Fibroblast of skin of left biceps (primary cell): ENCODE data around the gene NKAP.
A peak's percentile ranks its signal among the peaks of the same experiment; 100 is the strongest.
"Not testable (repeated sequence)": the region's sequence is repeated elsewhere in the genome, so short reads cannot be mapped to it uniquely, and the experiment has no call there.

Source experiments
- DNase-seq, 2 experiments: peaks; one replicate each; pipeline ENCODE4 v3.0.0-alpha.2; 2013; ENCODE audit warnings: low read depth in 2 of 2

NKAP gene

DNA sequence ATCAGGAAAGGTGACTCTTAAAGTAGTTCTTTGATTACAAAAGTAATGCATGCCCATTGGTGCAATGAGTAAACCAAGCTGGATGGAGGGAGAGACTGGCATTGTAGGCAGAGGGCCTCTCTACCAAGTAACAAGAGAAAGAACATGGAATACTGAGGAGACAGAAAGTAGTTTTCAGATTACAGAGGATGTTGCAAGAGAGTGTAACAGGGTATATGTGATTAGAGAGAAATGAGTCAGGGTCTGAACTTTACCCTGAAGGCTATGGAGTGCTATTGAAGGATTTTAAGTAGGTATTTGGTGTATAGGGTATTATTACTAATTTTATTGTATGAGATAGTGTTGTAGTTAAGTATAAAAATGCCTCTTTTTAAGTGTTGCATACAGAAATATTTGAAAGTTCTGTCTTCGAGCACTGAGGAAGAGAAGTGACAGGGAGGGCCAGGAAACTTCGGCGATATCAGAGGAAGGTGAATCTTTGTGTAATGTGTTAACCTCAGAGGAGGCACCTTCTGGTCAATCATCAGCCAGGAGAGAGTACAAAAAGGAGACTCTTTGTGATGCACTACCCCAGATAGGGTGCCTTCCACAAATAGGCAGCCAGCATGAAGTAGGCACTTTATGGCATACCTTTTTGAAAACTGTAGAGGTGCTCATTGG, 8.2 kb downstream of the NKAP start:
- DNase-seq = no peak

DNA sequence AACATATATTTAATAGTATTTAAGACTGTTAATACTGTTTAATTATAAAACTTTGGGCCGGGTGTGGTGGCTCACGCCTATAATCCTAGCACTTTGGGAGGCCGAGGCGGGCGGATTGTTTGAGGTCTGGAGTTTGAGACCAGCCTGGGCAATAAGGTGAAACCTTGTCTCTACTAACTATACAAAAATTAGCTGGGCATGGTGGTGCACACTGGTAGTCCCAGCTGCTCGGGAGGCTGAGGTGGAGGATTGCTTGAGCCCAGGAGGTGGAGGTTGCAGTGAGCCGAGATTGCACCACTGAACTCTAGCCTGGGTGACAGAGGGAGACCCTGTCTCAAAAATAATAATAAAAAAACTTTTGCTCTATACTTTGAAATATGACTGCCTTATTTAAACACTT, 21.2 kb downstream of the NKAP start:
- not testable (repeated sequence) for DNase-seq

DNA sequence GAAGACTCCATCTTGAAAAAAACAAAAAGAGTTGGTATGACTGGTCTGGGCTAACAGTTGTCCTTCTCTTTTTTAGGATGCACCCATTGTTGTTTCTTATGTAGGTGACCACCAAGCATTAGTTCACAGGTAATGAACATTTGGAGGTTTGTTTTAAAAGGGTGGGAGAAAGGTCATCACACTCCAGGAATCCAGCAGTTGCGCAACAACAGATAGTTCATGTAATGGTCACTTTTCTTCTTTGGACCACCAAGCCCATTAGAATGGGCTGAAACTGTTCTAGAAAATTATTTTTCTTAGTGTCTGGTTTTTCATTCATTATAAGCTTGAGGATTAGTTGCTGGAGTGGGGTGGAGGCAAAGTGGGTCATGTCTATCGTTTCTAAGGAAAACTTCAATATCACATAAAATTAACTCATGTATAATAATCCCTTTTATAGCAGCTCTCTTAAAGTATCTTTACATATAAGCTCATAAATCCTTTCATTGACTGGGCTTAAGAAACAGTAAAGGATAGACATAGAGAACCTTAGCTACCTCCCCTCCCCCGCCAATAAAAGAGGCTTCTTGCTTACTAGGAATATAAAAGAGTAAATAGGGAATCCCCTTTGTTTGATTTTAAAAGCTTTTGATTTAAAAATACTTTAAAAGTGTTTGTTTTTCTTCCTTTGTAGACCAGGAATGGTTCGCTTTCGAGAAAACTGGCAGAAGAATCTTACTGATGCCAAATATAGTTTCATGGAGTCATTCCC, 23.5 kb downstream of the NKAP start:
- no peak for DNase-seq

DNA sequence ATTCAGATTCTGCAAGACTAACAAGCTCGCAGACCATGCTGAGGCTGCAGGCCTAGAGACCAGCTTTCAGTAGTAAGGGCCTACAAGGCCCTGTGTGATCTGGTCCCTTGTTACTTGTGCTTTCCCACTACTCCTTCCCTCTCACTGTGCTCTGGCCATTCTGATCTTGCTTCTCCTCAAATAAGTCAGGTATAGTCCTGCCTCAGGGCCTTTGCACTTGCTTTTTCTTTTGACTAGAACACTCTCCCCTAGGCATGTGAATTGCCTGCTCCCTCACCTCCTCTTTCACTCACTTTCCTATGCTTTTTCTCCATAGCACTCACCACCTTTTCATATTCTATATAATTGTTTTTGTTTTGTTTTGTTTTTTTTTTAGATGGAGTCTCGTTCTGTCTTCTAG, 25.7 kb downstream of the NKAP start:
- DNase-seq = no peak

DNA sequence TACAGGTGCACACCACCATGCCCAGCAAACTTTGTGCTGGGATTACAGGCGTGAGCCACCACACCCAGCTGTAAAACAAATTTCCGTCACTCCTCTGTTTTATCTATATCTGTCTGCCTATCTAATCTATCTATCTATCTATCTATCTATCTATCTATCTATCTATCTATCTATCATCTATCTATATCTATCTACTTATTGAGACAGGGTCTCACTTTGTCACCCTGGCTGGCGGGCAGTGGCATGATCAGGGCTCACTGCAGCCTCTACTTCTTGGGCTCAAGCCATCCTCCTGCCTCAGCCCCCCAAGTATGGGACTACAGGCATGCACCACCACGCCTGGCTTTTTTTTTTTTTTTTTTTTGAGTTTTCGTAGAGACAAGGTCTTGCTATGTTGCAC, 27.2 kb downstream of the NKAP start:
- DNase-seq = no peak

DNA sequence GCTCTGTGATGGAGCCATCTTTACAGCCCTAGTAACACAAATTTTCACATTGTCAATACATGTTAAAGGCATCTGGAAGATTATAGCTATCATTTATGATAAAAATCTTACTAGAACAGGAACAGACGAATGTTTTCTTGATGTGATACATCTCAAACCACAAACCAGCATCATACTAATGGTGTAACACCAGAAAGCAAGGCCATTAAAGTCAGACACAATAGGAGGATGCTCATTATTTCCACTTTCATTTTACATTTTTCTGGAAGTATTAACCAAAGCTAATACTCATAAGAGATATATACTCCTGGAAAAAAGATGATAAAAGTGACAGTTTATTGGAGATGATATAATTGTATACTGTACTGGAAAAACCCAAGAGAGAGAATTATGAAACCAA, 42.6 kb downstream of the NKAP start:
- DNase-seq = no peak

DNA sequence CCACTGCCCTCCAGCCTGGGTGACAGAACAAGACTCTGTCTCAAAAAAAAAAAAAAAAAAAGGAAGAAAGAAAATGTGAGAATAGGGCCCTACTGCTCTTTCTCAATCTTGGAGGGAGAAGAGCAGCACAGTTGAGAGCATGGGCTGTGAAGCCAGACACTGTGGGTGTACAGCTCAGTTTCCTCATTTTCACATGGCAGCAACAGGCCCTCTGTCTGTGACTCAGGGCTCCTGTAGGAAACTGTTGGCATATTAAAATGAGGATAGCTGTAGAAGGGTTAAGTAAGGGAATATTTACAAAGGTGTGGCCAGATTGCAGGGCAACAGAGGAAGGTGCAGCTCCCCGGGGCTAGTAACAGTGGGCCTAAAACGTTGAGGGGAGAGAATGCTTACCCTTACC, 44.4 kb downstream of the NKAP start:
- DNase-seq = no peak

DNA sequence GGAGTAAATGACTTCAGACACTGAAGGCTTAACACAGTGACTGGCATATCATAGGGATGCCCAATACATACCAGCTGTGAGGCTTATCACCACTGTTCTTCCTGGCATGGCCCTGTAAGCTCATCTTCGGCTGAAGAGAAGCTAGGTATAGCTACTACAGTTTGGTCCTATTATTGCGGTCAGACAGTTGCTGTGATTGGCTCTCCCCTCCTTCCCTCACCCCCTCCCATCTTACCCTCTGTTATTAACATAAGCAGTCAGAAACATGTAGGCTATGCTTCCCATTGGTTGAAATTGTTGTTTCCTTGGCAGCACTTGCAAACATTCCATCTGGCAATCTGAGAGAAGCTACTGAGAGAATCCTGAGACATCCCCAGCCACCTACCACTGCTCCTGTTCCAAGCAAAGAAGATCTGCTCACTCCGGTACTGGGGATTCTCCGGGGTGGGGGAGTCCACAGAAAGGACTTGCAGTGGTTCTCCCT, 47.7 kb downstream of the NKAP start, which contains the start of gene AKAP14:
Gene AKAP14, plus strand, starts transcription at position 51 of the 484 bp plus-strand sequence. CDS start 7,331 bp downstream, outside the sequence.
- no peak for DNase-seq

DNA sequence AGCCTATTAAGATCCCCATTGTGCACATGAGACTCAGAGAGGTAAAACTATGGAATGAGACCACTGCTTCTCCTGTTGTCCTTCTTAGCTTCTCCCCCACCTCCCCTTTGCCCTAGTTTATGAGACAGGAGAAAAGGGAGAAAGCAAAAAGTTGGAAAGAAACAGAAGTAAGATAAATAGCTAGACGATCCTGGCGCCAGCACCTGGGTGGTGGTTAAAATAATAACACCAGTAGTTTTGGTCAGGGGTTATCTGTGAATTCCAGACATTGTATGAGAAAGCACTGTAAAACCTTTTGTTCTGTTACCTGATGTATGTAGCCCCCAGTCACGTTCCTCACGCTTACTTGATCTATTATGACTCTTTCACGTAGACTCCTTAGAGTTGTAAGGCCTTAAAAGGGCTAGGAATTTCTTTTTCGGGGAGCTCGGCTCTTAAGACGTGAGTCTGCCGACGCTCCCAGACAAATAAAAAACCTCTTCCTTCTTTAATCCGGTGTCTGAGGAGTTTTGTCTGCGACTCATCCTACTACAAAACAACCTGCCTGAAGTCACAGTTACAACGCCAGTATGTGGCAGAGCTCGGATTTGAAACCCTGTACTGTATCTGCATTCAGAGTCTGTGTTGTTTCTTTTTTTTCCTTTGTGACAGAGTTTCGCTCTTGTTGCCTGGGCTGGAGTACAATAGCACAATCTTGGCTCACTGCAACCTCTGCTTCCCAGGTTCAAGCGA, 51.4 kb downstream of the NKAP start:
- not testable (repeated sequence) for DNase-seq

DNA sequence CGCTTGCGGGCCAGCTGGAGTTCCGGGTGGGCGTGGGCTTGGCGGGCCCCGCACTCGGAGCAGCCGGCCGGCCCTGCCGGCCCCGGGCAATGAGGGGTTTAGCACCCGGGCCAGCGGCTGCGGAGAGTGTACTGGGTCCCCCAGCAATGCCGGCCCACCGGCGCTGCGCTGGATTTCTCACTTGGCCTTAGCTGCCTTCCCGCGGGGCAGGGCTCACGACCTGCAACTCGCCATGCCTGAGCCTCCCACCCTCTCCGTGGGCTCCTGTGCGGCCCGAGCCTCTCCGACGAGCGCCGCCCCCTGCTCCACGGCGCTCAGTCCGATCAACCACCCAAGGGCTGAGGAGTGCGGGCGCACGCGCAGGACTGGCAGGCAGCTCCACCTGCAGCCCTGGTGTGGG, 52.9 kb downstream of the NKAP start:
- not testable (repeated sequence) for DNase-seq

DNA sequence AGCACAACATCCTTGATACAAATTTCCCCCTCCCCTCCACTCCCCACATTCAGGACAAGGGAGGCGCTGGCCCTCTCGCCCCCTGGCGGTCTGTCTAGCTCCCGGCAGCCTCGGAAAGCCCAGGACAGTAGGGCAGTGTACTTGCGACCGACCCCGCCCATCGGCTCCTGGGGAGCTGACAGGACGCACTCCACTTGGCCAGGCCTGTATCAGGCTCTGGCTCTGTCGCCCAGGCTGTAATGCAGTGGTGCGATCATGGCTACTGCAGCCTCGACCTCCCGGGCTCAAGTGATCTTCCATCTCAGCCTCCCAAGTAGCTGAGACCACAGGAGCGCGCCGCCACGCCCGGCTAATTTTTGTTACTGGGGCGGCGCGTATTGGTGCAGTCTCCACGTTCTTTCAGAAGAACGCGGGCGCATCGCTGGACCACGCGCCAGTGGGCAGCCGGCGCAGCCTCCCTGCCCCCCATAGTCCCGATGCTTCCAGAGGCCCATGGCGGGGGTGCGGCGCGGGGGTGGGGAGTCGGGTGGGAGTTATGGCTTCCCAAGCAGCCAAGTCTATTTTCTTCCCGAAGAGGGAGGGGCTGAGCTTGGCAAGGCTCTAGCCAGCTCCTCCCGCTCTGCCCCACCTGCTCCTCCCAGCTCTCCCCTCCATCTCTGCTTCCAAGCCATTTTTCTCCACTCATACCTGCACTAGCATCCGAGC, 55.7 kb downstream of the NKAP start:
- no peak for DNase-seq

DNA sequence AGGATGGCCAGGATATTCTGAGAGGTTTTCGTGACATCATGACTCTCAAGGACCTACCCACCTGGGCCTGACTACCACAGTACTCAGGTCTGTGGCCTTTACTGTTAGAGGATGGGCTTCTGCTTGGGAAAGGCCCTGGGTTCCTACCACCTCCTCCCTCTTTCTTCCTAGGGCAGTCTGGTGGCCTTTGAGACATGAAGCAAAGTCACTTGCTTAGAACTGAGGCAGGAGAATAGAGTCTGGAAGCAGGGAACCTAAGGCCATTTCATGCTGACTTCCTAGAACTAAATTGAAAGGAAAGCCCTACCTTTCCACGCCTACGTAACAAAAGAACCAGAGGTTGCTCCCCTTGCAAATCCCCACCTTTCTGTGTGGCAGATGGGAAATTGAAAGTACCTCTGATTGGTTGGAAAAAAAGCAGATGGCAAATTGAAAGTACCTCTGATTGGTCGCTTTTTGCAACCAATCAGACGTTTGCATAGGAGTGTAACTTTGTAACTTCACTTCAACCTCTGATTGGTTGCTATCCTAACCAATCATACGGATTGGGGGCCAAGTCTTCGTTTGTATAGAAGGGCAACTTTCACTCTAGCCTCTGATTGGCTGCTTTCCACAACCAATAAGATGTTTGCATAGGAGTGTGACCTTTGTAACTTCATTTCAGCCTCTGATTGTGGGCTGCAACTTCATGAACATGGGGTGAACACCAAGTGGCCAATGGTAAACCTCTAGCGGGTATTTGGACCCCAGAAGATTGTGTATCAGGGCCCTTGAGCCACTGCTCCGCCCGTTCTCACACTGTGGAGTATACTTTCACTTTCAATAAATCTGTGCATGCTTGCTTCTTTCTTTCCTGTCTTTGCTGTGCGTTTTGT, 57.8 kb downstream of the NKAP start:
- no peak for DNase-seq

DNA sequence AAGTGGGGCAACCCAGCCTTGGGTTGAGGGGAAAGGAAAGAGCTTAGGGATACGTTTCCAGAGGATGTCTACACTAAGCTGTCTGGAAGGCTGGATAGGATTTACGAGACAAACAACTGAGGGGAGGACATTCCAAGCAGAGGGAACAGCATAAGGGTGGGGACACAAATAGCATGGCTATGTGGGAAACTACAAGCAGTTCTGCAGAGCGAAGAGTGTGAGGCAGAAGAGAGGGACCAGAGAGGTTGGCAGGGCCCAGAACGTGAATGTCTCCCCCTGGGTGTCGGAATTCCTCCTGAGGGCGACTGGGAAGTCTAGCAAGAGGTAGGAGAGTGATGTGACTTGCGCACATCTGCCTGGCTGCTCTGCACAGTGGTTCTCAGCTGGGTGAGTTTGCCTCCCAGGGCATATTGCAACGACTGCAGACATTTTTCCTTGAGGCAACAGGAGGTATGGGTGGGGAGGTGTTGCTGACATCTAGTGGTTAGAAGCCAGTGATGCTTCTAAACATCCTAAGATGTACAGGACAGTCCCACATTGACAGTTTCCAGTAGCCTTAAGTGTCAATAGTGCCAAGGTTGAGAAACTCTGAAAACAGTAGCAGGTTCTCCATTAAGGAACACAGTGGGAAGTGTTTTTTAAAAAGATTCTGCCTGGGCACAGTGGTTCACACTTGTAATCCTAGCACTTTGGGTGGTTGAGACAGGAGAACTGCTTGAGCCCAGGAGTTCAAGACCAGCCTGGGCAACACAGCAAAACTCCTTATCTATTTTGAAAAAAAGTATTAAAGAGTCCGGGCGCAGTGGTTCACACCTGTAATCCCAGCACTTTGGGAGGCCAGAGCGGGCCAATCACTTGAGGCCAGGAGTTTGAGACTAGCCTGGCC, 62.8 kb downstream of the NKAP start:
- no peak for DNase-seq

DNA sequence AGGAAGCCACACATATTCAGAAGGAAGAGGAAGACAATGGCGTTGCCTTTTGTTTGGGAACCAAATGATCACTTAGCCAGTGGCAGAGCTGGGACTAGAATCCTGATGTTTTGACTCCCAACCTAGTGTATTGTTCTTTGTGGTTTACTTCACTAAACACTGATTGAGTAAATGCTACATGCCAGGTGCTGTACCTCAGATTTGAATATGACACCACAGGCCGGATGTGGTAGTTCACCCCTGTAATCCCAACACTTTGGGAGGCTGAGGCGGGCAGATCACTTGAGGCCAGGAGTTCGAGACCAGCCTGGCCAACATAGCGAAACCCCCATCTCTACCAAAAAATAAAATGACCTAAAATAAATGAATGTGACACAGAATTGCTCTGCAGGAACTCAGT, 63.5 kb downstream of the NKAP start:
- DNase-seq = no peak

DNA sequence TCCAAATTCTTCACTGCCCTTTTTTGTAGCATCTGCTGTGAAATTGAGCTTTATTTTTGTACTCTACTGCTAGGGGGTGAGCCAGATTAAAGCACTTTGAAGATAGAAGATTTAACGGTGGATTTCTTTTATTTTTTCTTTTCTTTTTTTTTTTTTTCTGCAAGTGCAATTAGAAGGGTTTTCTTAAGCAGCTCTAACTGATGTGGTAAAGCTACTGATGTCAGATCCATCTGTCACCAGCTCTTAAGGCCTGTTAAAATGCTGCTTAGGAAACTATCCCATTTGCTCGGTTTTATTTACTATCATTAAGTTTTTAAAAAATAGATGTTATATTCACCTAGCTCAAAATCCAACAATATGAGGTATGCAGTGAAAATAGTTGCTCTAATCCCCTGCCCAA, 64.8 kb downstream of the NKAP start:
- DNase-seq = no peak

DNA sequence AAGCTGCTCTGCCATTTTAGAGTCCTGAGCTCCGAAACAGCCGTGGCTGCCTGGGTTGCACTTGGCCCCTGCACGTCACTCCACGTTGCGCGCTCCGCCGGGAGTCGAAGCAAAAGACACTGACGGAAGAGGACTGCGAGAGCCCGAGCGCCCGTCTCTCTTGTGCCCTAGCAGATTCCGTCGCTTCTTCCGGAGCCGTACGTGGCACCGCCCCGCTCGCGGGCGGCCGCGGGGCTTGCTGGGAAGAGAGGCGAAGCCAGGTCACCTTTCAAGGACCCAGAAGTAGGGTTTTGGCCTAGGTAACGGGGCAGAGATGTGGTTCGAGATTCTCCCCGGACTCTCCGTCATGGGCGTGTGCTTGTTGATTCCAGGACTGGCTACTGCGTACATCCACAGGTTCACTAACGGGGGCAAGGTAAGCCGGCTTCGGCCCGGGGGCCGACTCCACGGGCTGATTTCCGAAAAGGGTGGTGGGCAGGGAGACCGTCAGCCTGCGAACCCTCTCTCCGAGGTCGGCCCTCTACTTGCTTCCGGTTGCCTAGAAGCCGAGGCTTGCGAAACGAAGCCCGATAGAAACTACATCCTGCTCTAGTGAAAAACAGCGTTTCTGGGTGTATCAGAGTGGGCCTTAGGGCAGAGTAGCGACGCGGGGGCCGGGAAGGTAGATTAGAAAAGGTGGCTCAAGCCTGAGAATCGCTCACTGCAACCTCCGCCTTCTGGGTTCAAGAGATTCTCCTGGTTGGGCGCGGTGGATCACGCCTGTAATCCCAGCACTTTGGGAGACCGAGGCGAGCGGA, 71.8 kb downstream of the NKAP start, which contains the start of the genes NDUFA1 and RNF113A:
Gene NDUFA1, plus strand, starts transcription at position 234 of the 797 bp plus-strand sequence. Its CDS starts 80 bp downstream, at position 314.
Gene RNF113A, minus strand, starts transcription at position 135 of the 797 bp plus-strand sequence. Its CDS starts 120 bp downstream, at position 15.
- peak; percentile 44 to 49 for DNase-seq

DNA sequence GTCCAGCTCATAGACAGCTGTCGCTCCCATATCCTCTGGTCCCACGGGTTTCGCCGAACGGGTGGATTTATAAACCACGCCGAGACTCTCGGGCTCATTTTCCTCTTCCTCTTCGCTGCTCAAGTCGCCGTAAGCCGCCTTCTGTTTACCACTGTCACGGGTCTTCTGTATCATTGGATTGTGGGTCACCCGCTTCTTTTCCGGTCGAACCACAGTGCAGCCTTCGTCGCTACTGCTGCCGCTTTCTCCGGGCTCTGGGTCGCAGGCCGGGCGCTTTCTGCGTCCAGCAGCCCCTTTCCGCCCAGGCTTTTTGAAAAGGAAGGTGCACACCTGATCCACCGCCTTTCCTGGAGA, 72.3 kb downstream of the NKAP start:
- DNase-seq = no peak
